Ishikawa (cell line): ENCODE results near the gene HIF1A.

Experiments
- CEBPB ChIP-seq: IDR thresholded peaks from 2 replicates; pipeline ENCODE4 v1.6.1; 2012
- CREB1 ChIP-seq: IDR thresholded peaks from 2 replicates; pipeline ENCODE4 v1.6.1; 2012; ENCODE audit warnings: low read depth
- EGR1 ChIP-seq: IDR thresholded peaks from 2 replicates; pipeline ENCODE4 v1.6.1; 2012
- EP300 ChIP-seq: IDR thresholded peaks from 2 replicates; pipeline ENCODE4 v1.6.1; 2012; ENCODE audit warnings: borderline replicate concordance
- FOXM1 ChIP-seq: IDR thresholded peaks from 2 replicates; pipeline ENCODE4 v1.6.1; 2012; ENCODE audit warnings: low read depth, borderline replicate concordance
- MAX ChIP-seq: IDR thresholded peaks from 2 replicates; pipeline ENCODE4 v1.6.1; 2012
- NFIC ChIP-seq: IDR thresholded peaks from 2 replicates; pipeline ENCODE4 v1.6.1; 2012
- RAD21 ChIP-seq: IDR thresholded peaks from 2 replicates; pipeline ENCODE4 v1.6.1; 2012; ENCODE audit warnings: low read depth
- REST ChIP-seq: IDR thresholded peaks from 2 replicates; pipeline ENCODE4 v1.6.1; 2012; ENCODE audit warnings: low read depth, mild to moderate bottlenecking
- TAF1 ChIP-seq: IDR thresholded peaks from 2 replicates; pipeline ENCODE4 v1.6.1; 2012; ENCODE audit warnings: low read depth, mild to moderate bottlenecking
- TCF12 ChIP-seq: IDR thresholded peaks from 2 replicates; pipeline ENCODE4 v1.6.1; 2012; ENCODE audit warnings: low read depth
- TEAD4 ChIP-seq: IDR thresholded peaks from 2 replicates; pipeline ENCODE4 v1.6.1; 2012
- USF1 ChIP-seq: IDR thresholded peaks from 2 replicates; pipeline ENCODE4 v1.6.1; 2012
- YY1 ChIP-seq: IDR thresholded peaks from 2 replicates; pipeline ENCODE4 v1.6.1; 2012; ENCODE audit warnings: low read depth
- ZBTB7A ChIP-seq: IDR thresholded peaks from 2 replicates; pipeline ENCODE4 v1.6.1; 2012; ENCODE audit warnings: low read depth

The HIF1A gene

GRCh38 chr14:61654026-61654425 is 41.3 kb upstream of the HIF1A start:
- TF ChIP-seq RAD21: no peak
- TF ChIP-seq TCF12: no peak
- TF ChIP-seq CEBPB: no peak
- no peak for TF ChIP-seq YY1
- TF ChIP-seq TAF1: no peak
- no peak for TF ChIP-seq EP300
- TF ChIP-seq ZBTB7A: no peak
- no peak for TF ChIP-seq TEAD4
- TF ChIP-seq FOXM1: no peak
- TF ChIP-seq NFIC: no peak
- no peak for TF ChIP-seq EGR1
- TF ChIP-seq CREB1: no peak
- TF ChIP-seq USF1: no peak
- TF ChIP-seq MAX: no peak
- no peak for TF ChIP-seq REST

- TF ChIP-seq FOXM1 (no peak), CEBPB (no peak), EP300 (no peak), TAF1 (no peak), YY1 (no peak), MAX (no peak), TEAD4 (no peak), TCF12 (no peak), REST (no peak), ZBTB7A (no peak), NFIC (no peak), USF1 (no peak), RAD21 (no peak), CREB1 (no peak), EGR1 (no peak)
Measured at GRCh38 chr14:61655777-61656176, 39.5 kb upstream of the HIF1A start.

- TF ChIP-seq TAF1 (no peak), ZBTB7A (no peak), FOXM1 (no peak), RAD21 (no peak), CREB1 (no peak), YY1 (no peak), CEBPB (no peak), REST (no peak), NFIC (no peak), EGR1 (no peak), TEAD4 (no peak), MAX (no peak), EP300 (no peak), TCF12 (no peak), USF1 (no peak)
Measured at GRCh38 chr14:61656341-61656740, 39.0 kb upstream of the HIF1A start.

- TF ChIP-seq TCF12: no peak
- TF ChIP-seq MAX: no peak
- no peak for TF ChIP-seq USF1
- TF ChIP-seq YY1: no peak
- no peak for TF ChIP-seq RAD21
- no peak for TF ChIP-seq TEAD4
- TF ChIP-seq TAF1: no peak
- no peak for TF ChIP-seq NFIC
Measured at GRCh38 chr14:61659582-61659981, 35.7 kb upstream of the HIF1A start.
